Esophagus (tissue), 2 donors: ENCODE data around the gene IL27RA. TPM values are rescaled to one million over a fixed set of nuclear protein-coding genes. Genes with fewer than 3 reads are reported as not detected.

Source experiments
- H3K27ac ChIP-seq, 2 donors: one replicate each; pipeline ENCODE4 v1.5.1; 2013; ENCODE audit warnings: low read depth in 2 of 2, mild to moderate bottlenecking in 2 of 2, inconsistent platforms in 1 of 2, low read length in 1 of 2, moderate library complexity in 1 of 2
- H3K27me3 ChIP-seq, 2 donors: one replicate each; pipeline ENCODE4 v1.6.1; 2013; ENCODE audit warnings: low read length in 2 of 2, control low read depth in 1 of 2, mild to moderate bottlenecking in 1 of 2; ENCODE audit not compliant: insufficient read depth in 2 of 2, control insufficient read depth in 1 of 2
- H3K36me3 ChIP-seq, 2 donors: one replicate each; pipeline ENCODE4 v1.6.1; 2013; ENCODE audit warnings: low read length in 1 of 2; ENCODE audit not compliant: control insufficient read depth in 2 of 2, insufficient read depth in 2 of 2
- H3K4me1 ChIP-seq, 2 donors: one replicate each; pipeline ENCODE4 v1.6.1; 2013; ENCODE audit warnings: low read length in 1 of 2; ENCODE audit not compliant: control insufficient read depth in 2 of 2, insufficient read depth in 2 of 2
- H3K4me3 ChIP-seq, 2 donors: one replicate each; pipeline ENCODE4 v1.5.1; 2013; ENCODE audit warnings: low read length in 2 of 2, mild to moderate bottlenecking in 2 of 2, low read depth in 1 of 2, moderate library complexity in 1 of 2
- H3K9me3 ChIP-seq, 2 donors: one replicate each; pipeline ENCODE4 v1.6.1; 2013; ENCODE audit warnings: mild to moderate bottlenecking in 2 of 2, low read depth in 1 of 2, low read length in 1 of 2, moderate library complexity in 1 of 2; ENCODE audit not compliant: control insufficient read depth in 2 of 2, insufficient read depth in 1 of 2
- WGBS, 2 donors: extraction: QIAGEN DNeasy Blood & Tissue Kit; methylation state at CpG; one replicate each; pipeline ENCODE4 v1.1.7; 2013; 5-methylcytosine and 5-hydroxymethylcytosine counted together
- polyA plus RNA-seq, 2 donors: library from polyadenylated mRNA; stranded (reverse); fragments of 200-250 nt; gene quantifications; one replicate each; pipeline ENCODE4 v1.2.3, GENCODE V29; 2013
- donor health status: healthy with polysubstance abuse.
- donor health status: Bipolar disorder and iron deficiency.

The IL27RA gene
- polyA plus RNA-seq, 2 donors, result 1.3 to 2.3 TPM

- H3K27me3 ChIP-seq, result peaks cover 0 to 6% of the 10 kb centered on the region in 2 donors
- WGBS, 2 donors, result 53 to 62% methylated on average over 5 of the region's 5 CpGs
Observed at GRCh38 chr19:14062558-14062855, 30.9 kb downstream of the IL27RA start.

GRCh38 chr19:14063105-14063504 is 31.5 kb downstream of the IL27RA start:
- Histone ChIP-seq H3K4me1 (peaks cover 0 to 7% of the 10 kb centered on the region in 2 donors), H3K36me3 (no peaks in the 10 kb centered on the region), H3K27me3 (peaks cover 0 to 6% of the 10 kb centered on the region in 2 donors), H3K27ac (no peak overlapping the region), H3K9me3 (no peaks in the 10 kb centered on the region), H3K4me3 (no peak overlapping the region)
- WGBS, 2 donors, result 74% methylated on average over 7 of the region's 7 CpGs

More at GRCh38 chr19:14062558-14062855, 30.9 kb downstream of the IL27RA start:
- Histone ChIP-seq H3K36me3 (no peaks in the 10 kb centered on the region), H3K4me3 (no peak overlapping the region), H3K4me1 (peaks cover 0 to 11% of the 10 kb centered on the region in 2 donors), H3K9me3 (no peaks in the 10 kb centered on the region), H3K27ac (no peak overlapping the region)

GRCh38 chr19:14066134-14066533 is 34.6 kb downstream of the IL27RA start:
- no peak overlapping the region for H3K4me3 ChIP-seq
- no peak overlapping the region for H3K27ac ChIP-seq
- 58 to 64% methylated on average over 2 of the region's 2 CpGs for WGBS, 2 donors
- H3K27me3 ChIP-seq, result no peaks in the 10 kb centered on the region
- H3K9me3 ChIP-seq, result no peaks in the 10 kb centered on the region
- H3K4me1 ChIP-seq, result no peaks in the 10 kb centered on the region
- no peaks in the 10 kb centered on the region for H3K36me3 ChIP-seq

GRCh38 chr19:14070268-14071050 is 38.9 kb downstream of the IL27RA start:
- no peaks in the 10 kb centered on the region for H3K9me3 ChIP-seq
- no peak overlapping the region for H3K27ac ChIP-seq
- H3K36me3 ChIP-seq, result no peaks in the 10 kb centered on the region
- peaks cover 4 to 5% of the 10 kb centered on the region in 2 donors for H3K4me1 ChIP-seq
- WGBS, 2 donors, result 92 to 93% methylated on average over 43 of the region's 43 CpGs
- no peak overlapping the region for H3K4me3 ChIP-seq
- no peaks in the 10 kb centered on the region for H3K27me3 ChIP-seq

DNA sequence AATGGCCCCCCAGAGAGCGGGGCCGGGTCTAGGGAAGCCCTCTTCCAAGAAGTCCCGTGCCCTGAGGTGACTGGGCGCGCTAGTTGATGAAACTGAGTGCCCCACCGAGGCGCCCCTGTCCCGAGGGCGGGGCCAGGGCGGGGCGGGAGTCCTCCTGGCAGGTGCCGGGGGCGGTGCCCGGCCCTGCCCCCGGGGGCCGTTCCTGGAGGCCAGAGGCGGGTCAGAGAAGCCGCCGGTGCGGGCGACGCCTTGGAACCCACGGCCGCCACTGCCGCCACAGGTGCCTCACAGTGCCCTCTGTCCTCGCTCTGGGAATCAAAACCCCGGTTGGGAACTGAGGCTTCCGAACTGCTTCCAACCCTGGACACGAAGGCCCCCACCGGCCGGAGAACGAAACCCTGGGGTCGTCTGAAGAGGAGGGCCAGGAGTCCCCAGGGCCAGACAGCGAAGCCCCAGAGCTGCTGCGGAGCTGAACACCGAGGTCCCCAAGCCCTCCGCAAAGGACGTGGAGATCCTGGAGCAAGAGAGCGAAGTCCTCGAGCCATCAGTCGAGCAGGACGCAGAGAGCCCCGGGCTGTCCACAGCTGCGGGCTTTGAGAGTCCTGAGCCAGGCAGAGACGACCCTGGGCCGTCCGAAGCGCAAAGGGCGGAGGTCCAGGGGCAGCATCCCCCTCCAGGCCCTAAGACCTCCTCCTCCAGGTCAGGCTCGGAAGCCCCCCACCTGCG is 41.1 kb downstream of the IL27RA start, which contains the start of gene MISP3:
MISP3 (plus strand) TSS at position 252 of the 726 bp plus-strand sequence. CDS start 524 bp downstream, outside the sequence.
- no peaks in the 10 kb centered on the region for H3K36me3 ChIP-seq
- 2% methylated on average over 48 to 51 of the region's 51 CpGs for WGBS, 2 donors

DNA sequence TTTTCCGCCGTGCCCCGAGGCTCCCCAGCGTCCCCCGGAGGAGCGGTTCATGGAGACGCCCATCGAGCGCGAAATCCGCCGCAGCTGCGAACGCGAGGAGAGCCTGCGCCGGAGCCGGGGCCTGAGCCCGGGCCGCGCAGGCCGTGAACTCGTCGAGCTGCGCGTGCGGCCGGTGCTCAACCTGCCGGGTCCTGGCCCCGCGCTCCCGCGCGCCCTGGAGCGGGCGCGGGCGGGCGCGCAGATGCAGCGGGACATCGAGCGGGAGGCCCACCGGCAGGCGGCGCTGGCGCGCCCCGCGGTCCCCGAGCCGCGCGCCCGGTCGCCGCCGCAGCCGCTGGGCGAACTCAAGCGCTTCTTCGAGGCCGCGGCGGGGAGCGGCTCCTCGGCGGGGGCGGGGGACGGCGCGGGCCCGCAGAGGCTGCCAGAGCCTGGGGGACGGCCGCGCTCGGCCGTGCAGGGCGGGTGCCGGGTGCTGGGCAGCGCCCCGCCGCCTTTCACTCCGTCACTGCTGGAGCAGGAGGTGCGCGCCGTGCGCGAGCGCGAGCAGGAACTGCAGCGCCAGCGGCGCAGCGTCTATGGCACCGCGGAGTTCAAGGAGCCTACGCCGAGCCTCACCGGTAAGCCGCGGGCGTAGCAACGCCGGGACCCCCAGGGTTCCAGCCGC is 41.8 kb downstream of the IL27RA start:
- Histone ChIP-seq H3K27ac (peak overlapping the region; percentile 93 to 97), H3K9me3 (no peaks in the 10 kb centered on the region), H3K27me3 (no peaks in the 10 kb centered on the region), H3K36me3 (no peaks in the 10 kb centered on the region), H3K4me1 (peaks cover 4 to 5% of the 10 kb centered on the region in 2 donors), H3K4me3 (peak overlapping the region; percentile 62 to 76)
- WGBS, 2 donors, result 1% methylated on average over 62 to 106 of the region's 106 CpGs

More for the DNA sequence above, 41.1 kb downstream of the IL27RA start, which contains the start of gene MISP3:
- Histone ChIP-seq H3K27me3 (no peaks in the 10 kb centered on the region), H3K4me1 (peaks cover 4 to 5% of the 10 kb centered on the region in 2 donors), H3K9me3 (no peaks in the 10 kb centered on the region), H3K27ac (peak within 1 kb of the TSS; percentile 93 to 97), H3K4me3 (peak within 1 kb of the TSS; percentile 62 to 76)

DNA sequence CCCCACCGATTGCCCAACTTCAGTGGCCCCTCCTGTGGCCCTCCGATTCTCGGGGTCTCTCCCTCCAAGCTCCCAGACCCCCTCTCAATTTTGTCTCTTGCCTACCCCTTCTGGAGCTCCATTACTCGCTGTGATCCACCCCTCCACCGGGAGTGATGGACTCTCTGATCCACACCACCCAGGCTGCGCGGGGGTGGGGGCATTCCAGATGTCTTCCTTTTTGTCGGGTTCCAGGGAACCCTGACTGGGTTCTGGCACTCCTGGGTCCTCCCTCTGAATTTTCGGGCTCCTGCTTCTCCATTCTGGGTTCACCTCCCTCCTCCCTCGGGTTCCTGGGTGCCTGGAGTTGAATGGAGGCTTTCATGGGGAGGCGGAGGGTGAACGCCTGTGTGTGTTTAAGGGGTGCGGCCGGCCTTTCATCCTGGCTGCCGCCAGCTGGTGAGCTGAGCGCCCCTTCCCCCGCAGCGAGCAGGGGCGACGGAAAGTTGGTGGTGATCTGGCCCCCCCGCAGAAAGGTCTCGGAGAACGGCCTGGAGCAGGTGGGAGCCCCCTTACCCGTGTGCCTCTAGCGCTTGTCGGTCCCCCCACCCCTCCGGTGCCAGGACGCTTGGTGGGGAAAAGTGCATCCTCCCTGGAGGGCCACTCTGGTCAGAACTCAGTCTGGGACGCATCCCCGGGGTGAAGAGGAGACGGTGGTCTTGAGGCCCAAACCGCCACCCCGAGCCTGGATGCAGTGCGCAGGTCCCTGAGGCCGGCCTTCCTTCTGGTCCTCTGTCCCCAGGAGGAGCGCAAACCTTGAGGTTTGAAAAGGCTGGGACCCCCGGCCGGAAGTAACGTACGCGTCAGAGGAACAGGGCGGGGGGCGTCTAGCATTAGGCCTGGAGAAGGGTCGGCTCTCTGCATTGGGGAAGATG is 42.6 kb downstream of the IL27RA start:
- H3K27me3 ChIP-seq, result no peaks in the 10 kb centered on the region
- H3K4me1 ChIP-seq, result peaks cover 4 to 5% of the 10 kb centered on the region in 2 donors
- peak overlapping the region; percentile 62 to 76 for H3K4me3 ChIP-seq
- no peaks in the 10 kb centered on the region for H3K9me3 ChIP-seq
- peak overlapping the region; percentile 93 to 97 for H3K27ac ChIP-seq
- no peaks in the 10 kb centered on the region for H3K36me3 ChIP-seq
- 1% methylated on average over 44 of the region's 44 CpGs for WGBS, 2 donors

- Histone ChIP-seq H3K4me1 (peaks cover 4 to 8% of the 10 kb centered on the region in 2 donors), H3K27me3 (no peaks in the 10 kb centered on the region), H3K27ac (no peak overlapping the region), H3K9me3 (no peaks in the 10 kb centered on the region), H3K36me3 (no peaks in the 10 kb centered on the region), H3K4me3 (no peak overlapping the region)
- 73 to 78% methylated on average over 2 of the region's 2 CpGs for WGBS, 2 donors
Observed at GRCh38 chr19:14078411-14078810, 46.8 kb downstream of the IL27RA start.
